ENCODE measurements around the gene SLC2A2. TPM values are rescaled to one million over a fixed set of nuclear protein-coding genes. Genes with fewer than 3 reads are reported as not detected.

Gene SLC2A2
- total RNA-seq, 2 donors from 2014 or later, result not detected

GRCh38 chr3:170966495-170966894 is 60.0 kb downstream of the SLC2A2 start:
- DNase-seq (no peak), ATAC-seq (replicated peaks in 1 of 2) (no peak)
- Mint-ChIP-seq H3K36me3 (ENCODE audit: insufficient read depth in 2 of 2) (peaks cover 0 to 2% of the 10 kb centered on the region in 2 donors), H3K27me3 (ENCODE audit: low read depth) (no peaks in the 10 kb centered on the region), H3K4me1 (ENCODE audit: low read depth) (no peaks in the 10 kb centered on the region), H3K27ac (no peak overlapping the region), H3K4me3 (no peak overlapping the region), H3K9me3 (peaks cover 2 to 5% of the 10 kb centered on the region in 2 donors)

- Mint-ChIP-seq H3K4me3 (no peak overlapping the region), H3K9me3 (no peaks in the 10 kb centered on the region), H3K27me3 (ENCODE audit: low read depth) (no peaks in the 10 kb centered on the region), H3K27ac (no peak overlapping the region), H3K4me1 (ENCODE audit: low read depth) (no peaks in the 10 kb centered on the region), H3K36me3 (ENCODE audit: insufficient read depth in 2 of 2) (no peaks in the 10 kb centered on the region)
- DNase-seq (no peak), ATAC-seq (replicated peaks in 1 of 2) (no peak)
These were observed 64.1 kb downstream of the SLC2A2 start for GRCh38 chr3:170962411-170962810.

- H3K27me3 Mint-ChIP-seq (ENCODE audit: low read depth), result no peaks in the 10 kb centered on the region
- DNase-seq (no peak), ATAC-seq (replicated peaks in 1 of 2) (no peak)
- H3K36me3 Mint-ChIP-seq (ENCODE audit: insufficient read depth in 2 of 2), result no peaks in the 10 kb centered on the region
- no peaks in the 10 kb centered on the region for H3K9me3 Mint-ChIP-seq
- H3K4me3 Mint-ChIP-seq, result no peak overlapping the region
- H3K27ac Mint-ChIP-seq, result no peak overlapping the region
- H3K4me1 Mint-ChIP-seq (ENCODE audit: low read depth), result no peaks in the 10 kb centered on the region
These were observed 64.7 kb downstream of the SLC2A2 start for GRCh38 chr3:170961616-170962400.

- Mint-ChIP-seq H3K27ac (no peak overlapping the region), H3K9me3 (no peaks in the 10 kb centered on the region), H3K4me3 (no peak overlapping the region), H3K36me3 (ENCODE audit: insufficient read depth in 2 of 2) (no peaks in the 10 kb centered on the region), H3K4me1 (ENCODE audit: low read depth) (no peaks in the 10 kb centered on the region), H3K27me3 (ENCODE audit: low read depth) (peaks cover 15% of the 10 kb centered on the region)
- ATAC-seq (replicated peaks in 1 of 2) (no peak), DNase-seq (no peak)
These were observed 67.1 kb downstream of the SLC2A2 start for GRCh38 chr3:170959457-170959856.

- ATAC-seq (replicated peaks in 1 of 2), result no peak
- Mint-ChIP-seq H3K27ac (no peak overlapping the region), H3K9me3 (no peaks in the 10 kb centered on the region)
These were observed 69.9 kb downstream of the SLC2A2 start for GRCh38 chr3:170956647-170957046.

GRCh38 chr3:170953736-170954135 is 72.8 kb downstream of the SLC2A2 start:
- ATAC-seq (replicated peaks in 1 of 2), result no peak
- no peak for DNase-seq
- Mint-ChIP-seq H3K27me3 (ENCODE audit: low read depth) (peaks cover 15% of the 10 kb centered on the region), H3K4me3 (no peak overlapping the region), H3K9me3 (no peaks in the 10 kb centered on the region), H3K27ac (no peak overlapping the region), H3K4me1 (ENCODE audit: low read depth) (no peaks in the 10 kb centered on the region), H3K36me3 (ENCODE audit: insufficient read depth in 2 of 2) (no peaks in the 10 kb centered on the region)

More at GRCh38 chr3:170956647-170957046, 69.9 kb downstream of the SLC2A2 start:
- H3K36me3 Mint-ChIP-seq (ENCODE audit: insufficient read depth in 2 of 2), result no peaks in the 10 kb centered on the region
- H3K4me3 Mint-ChIP-seq, result no peak overlapping the region
- H3K27me3 Mint-ChIP-seq (ENCODE audit: low read depth), result peaks cover 15% of the 10 kb centered on the region
- DNase-seq, result no peak
- no peaks in the 10 kb centered on the region for H3K4me1 Mint-ChIP-seq (ENCODE audit: low read depth)

GRCh38 chr3:170953229-170953628 is 73.3 kb downstream of the SLC2A2 start:
- Mint-ChIP-seq H3K4me3 (no peak overlapping the region), H3K9me3 (no peaks in the 10 kb centered on the region), H3K27ac (no peak overlapping the region), H3K27me3 (ENCODE audit: low read depth) (peaks cover 15% of the 10 kb centered on the region), H3K4me1 (ENCODE audit: low read depth) (no peaks in the 10 kb centered on the region), H3K36me3 (ENCODE audit: insufficient read depth in 2 of 2) (no peaks in the 10 kb centered on the region)
- DNase-seq (no peak), ATAC-seq (replicated peaks in 1 of 2) (no peak)

GRCh38 chr3:170949211-170949610 is 77.3 kb downstream of the SLC2A2 start:
- Mint-ChIP-seq H3K27ac (no peak overlapping the region), H3K4me1 (ENCODE audit: low read depth) (no peaks in the 10 kb centered on the region)
- DNase-seq, result no peak

GRCh38 chr3:170947018-170947769 is 79.3 kb downstream of the SLC2A2 start:
- peaks cover 20% of the 10 kb centered on the region for H3K27me3 Mint-ChIP-seq (ENCODE audit: low read depth)
- ATAC-seq (replicated peaks in 1 of 2) (no peak), DNase-seq (no peak)
- no peaks in the 10 kb centered on the region for H3K36me3 Mint-ChIP-seq (ENCODE audit: insufficient read depth in 2 of 2)
- no peak overlapping the region for H3K27ac Mint-ChIP-seq
- H3K4me3 Mint-ChIP-seq, result no peak overlapping the region
- no peaks in the 10 kb centered on the region for H3K4me1 Mint-ChIP-seq (ENCODE audit: low read depth)
- H3K9me3 Mint-ChIP-seq, result peaks cover 0 to 2% of the 10 kb centered on the region in 2 donors

More at GRCh38 chr3:170949211-170949610, 77.3 kb downstream of the SLC2A2 start:
- no peak for ATAC-seq (replicated peaks in 1 of 2)
- H3K9me3 Mint-ChIP-seq, result no peaks in the 10 kb centered on the region
- H3K27me3 Mint-ChIP-seq (ENCODE audit: low read depth), result peaks cover 20% of the 10 kb centered on the region
- no peak overlapping the region for H3K4me3 Mint-ChIP-seq
- H3K36me3 Mint-ChIP-seq (ENCODE audit: insufficient read depth in 2 of 2), result no peaks in the 10 kb centered on the region

Other genes with a start within 250 kb of the SLC2A2 start
- gene RPL22L1, start 156.5 kb downstream of the SLC2A2 start, total RNA-seq, result 100 to 1,000 TPM; 218 to 246 TPM
- gene EIF5A2, start 118.1 kb downstream of the SLC2A2 start, total RNA-seq, result 1 to 10 TPM; 6.0 to 7.1 TPM

Data from activated T-cell treated with anti-CD3 and anti-CD28 coated beads, Interleukin-2, amount 50 U/mL, for 72 hours (primary cell).